GM18507 (cell line): ENCODE measurements around the gene GLB1L.

Experiments used
- DNase-seq: peaks from one replicate; pipeline ENCODE4 v3.0.0; 2011; ENCODE audit warnings: low read depth; ENCODE audit not compliant: insufficient read length; ENCODE audit errors: extremely low spot score
- FAIRE-seq: peaks from 2 replicates; lab custom pipeline; 2011; peaks lifted over from hg19 to GRCh38; lab: Jason Lieb, UNC

GLB1L gene

DNA sequence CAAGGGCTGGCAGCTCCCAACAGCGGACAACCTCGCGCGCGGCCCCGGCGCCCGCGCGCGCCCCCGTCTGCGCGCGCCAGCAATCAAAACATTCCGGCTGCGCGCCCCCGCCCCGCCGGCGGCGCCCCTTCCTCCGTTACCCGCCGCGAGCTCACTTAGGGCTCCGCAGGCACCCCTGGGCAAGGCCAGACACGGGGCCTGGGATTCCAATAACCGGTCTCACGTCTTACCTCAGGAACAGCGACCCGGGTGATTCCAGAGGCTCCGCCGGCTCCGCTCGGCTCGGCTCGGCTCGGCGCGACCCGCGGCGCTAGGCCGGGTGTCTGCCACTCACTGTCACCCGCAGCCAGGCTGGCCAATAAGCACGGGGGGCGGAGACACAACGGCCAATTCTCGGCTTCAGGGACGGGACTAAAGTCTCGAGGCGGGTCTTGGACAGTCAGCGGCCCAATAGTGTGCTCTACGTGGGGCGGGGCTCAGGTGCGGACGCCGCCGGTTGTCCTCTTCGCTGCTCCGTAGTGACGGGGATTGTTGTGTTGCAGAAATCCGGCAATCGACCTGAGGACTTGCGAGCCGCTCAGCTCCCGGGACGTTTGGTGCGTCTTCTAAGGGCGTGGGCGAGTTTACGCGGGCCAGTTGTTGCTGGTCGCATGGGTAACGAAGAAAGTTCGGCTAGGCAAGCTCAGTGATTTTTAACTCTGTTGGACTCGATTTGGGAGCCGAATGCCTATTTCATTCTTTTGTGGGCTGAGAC is 15.8 kb downstream of the GLB1L start, which contains the start of the genes ANKZF1 and ATG9A:
Gene ANKZF1 (plus strand): TSS at position 502 of the 754 bp plus-strand sequence. CDS start 452 bp downstream, outside the sequence.
Gene ATG9A (minus strand): TSS at position 332 of the 754 bp plus-strand sequence. CDS start 1,612 bp downstream, outside the sequence.
- FAIRE-seq (peak; percentile 100), DNase-seq (peak; percentile 95)

DNA sequence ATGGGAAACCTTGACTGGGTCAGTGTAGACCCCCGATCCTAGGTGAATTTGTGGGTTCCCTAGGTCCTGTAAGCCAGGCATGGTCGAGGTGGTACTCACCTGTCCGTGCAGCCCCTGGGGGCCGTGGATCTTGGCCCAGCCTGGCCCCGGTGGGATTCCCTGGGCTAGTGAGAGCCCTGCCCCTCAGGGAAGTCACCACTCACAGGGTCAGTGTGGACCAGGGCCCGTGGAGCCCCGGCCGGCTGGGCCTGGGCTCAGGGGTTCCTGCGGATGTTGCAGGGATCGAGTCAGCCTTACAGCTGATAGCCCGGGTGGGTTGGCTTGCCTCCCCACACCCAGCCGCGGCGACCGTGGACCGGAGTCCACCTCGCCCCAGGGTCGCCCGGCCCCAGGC is 16.3 kb downstream of the GLB1L start:
- DNase-seq, result no peak
- FAIRE-seq, result no peak

DNA sequence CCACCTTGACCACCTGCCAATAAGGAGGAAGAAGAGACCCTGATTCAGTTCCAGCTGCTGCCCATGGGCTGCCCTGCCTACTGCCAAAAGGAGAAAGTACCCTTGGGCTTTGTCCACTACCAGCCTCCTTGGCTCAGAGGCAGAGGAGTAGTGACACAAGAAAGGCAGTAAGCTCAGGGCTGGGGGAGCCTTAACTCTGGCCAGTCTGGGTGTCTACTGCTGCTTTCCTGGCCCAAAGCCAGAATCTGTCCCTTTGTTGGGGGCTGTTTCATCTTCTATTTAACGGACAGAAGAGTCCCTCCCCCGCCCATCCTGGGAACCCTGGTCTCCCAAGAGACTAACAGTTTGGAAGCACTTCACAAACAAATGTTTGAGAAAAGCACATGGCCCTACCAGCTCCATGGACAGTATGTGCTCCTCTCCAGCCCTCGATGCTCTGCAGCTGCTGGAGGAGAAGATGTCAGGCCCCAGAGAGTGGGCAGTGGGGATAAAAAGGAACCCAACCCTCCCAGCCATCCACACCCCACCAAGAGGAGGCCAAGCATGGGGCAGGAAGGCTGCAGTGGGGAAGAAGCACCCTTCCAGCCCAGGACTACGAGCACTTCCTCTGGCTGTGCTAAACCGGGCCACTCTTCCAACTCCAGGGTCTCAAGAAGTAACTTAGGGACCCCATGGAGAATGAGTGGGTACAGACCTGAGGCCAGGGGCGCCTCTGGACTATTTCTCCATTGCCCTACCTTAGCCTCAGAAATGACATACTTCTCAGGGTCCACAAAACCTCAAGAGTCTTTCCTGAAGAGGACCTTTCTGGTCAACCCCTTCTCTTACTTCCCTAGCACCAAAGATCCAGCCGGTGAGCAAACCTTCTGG is 17.0 kb downstream of the GLB1L start:
- no peak for FAIRE-seq
- DNase-seq, result no peak

DNA sequence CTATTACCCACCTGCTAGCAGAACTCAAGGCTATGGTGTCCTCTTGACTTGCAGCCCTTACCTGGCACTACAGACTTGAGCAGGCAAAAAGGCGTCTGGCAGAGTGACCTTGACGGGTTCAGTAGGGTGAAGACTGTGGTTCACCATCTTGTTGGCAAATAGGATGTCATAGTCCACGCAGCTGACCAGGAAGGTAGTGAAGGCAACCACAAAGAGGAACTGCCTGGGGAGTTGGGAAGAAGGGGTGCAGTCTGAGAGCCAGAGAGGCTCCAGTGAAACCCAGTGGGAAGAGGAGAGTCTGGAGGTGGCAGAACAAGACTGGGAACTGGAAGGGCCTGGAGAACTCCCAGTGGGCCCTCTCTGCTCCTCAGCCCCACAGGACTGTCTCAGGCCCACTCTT is 19.9 kb downstream of the GLB1L start:
- no peak for DNase-seq
- FAIRE-seq, result no peak

DNA sequence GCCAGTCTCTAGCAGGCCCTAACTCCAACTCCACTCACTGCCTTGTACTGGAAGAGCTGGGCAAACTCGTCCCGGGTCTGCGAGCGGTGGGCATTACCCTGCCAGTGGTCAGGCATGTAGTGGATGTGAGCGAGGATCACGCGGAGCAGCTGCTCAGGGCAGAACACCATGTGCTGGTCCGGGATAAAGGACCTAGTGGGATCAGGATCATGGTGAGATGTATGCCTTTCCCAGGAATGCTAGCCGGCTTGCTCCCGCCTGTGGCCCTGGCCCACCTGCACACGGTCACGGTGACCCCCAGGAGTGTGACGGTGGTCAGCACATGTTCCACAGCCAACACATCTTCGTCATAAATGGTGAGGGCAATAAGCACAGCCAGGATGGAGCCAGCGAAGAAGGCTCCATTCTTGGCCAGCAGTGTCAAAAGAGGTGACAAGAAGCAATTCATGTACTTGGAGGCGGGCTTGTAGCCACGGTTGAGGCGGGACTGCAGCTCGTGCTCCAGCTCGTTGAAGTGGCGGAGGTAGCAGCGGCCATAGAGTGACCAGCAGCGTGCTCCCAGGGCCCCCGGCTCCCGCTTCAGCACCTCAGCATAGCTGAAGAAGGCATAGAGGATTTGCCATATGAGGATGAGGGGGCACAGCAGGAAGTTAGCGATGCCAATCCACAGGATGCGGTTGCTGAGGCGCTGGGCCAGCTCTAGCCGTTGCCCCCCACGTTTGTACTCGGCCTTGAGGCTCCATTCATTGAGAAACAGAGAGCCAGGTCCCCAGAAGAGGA is 21.2 kb downstream of the GLB1L start:
- FAIRE-seq (no peak), DNase-seq (no peak)

DNA sequence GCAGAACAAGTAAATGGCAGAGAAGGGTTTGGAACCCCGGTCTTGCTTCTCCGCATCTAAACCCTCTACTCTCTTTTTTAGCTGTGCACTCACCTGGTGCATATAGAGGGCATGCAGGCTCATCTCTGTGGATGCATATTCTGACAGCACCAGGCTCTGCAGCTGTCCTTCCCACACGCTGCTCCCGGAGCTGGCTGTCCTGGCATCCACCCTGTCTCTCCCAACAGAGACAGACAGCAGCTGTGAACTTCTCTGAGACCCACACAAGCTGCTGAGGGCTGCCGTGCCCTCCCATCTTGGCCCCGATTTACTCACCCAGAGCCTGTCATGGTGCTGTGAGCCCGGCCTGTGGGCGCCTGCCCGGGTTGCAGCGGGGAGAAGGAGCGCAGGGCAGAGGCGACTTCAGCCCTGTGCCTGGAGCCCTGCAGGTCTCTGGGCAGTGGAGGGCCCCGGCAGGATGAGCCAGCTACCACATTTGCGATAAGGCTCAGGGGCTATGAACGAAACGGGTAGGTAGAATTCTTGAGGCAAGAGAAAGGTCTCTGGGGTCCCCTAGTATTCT is 23.2 kb downstream of the GLB1L start:
- no peak for DNase-seq
- no peak for FAIRE-seq

DNA sequence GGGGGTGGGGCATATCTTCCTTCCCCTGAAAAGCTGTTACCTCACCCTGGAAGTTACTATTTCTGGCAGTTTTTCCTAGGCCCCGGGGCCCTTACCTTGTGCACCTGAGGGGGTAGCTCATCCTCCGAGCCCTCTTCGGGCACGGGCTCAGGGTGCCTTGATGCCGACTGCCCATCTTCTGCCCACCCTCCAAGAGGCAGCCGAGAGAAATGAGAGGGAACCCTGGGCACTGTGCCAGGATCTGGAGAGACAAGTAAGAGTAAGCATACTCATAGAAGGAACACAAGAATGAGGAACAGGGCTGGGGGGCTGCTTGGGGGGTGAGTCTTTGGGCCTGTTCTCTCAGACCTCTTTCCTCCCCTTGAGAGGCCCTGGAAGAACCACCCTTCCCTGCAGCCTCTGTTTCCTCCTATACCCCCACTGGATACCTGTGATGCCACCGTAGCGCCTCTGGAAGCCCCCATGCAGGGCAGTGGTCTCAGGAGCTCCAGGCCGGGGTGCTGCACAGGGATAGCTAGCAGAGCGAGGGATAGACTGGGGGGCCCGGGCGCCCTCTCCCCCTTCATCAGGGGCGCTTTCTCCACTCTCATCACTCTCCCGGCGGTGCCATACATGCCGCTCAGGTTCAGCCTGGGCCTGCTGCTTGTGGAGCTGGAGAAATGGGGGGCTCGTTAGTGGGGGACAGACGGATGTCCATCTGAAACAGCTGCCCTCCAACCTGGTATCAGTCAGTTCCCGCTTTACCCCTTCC is 24.4 kb downstream of the GLB1L start:
- FAIRE-seq (no peak), DNase-seq (no peak)

DNA sequence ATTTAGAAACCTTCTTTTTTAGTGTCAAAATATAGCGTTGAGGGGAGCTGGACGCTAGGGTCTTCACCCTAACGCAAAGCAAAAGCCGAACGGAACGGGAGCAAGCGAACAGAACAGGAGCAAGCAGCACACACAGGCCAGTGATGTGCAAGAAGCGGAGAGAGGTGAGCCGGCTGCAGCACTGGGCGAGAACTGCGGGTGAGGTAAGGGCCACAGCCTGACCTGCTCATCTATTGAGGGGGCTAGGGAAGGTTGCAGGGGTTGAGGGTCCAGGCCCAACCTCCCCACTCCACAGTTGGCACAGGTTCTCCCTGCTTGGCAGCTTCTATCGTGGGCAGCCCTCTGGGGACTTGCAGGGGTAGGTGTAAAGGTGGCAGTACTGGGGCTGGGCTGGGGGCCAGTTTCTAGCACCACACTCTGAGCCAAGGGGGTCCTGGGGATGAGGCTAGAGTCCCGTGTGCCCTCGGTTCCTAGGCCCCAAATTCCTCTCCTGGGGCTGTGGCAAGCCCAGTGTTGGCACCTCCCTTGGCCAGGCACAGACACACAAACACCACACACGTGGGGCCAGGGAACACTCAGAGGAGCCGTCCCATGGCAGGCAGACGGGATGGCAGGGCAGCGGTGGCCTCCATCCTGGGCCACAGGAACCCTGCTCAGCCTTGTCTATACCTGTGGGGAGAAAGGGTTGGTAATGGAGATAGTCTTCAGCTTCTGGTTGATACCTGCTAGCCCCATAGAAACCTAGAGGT is 25.3 kb downstream of the GLB1L start:
- no peak for DNase-seq
- FAIRE-seq, result no peak

DNA sequence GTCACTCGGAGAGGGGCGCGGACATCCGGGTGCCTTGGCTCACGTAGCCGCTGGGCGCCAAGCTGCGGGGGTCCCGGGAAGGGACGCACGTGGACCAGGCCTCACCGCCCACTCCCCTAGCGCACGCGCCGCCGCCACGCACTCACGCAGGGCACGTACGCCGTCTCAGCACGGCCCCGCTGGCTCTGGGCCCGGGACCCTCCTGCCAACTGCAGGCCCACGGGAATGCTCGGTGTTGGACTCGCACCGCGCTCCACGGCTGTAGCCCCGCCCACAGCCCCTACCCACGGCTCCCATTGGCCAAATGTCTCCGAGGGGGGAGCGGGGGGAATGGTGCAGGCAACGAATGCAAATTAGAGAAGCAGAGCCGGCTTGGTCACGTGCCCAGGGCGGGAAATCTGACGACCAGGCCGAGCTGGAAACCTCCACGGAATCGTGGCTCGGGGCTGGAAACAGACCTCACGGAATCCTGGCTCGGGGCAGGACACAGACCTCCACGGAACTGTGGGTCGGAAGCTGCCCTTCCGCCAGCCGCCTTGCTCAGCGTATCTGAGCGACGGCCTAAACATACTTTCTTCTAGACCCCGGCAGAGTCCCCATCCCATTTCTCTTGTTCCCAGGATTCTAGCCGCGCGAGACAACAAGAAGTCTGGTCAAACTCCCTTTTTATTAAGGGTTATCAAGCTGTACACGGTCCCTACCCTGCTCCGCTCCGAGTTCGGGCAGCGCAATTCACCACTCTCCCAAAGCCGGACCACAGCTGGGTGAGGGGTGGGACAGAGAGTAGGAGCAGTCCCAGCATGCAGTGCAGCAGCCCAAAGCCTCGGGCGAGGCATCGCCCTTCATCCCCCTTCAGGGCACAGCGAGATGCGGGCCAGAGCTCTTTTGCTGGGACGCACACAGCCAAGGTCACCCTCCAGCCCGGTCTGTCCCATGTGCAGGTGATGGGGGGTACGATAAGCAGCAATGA is 26.2 kb downstream of the GLB1L start, which contains the start of gene ABCB6:
Gene ABCB6 (minus strand): TSS at position 227 of the 970 bp plus-strand sequence. CDS start 285 bp downstream, outside the sequence.
- FAIRE-seq (peak; percentile 96), DNase-seq (peak; percentile 81)

DNA sequence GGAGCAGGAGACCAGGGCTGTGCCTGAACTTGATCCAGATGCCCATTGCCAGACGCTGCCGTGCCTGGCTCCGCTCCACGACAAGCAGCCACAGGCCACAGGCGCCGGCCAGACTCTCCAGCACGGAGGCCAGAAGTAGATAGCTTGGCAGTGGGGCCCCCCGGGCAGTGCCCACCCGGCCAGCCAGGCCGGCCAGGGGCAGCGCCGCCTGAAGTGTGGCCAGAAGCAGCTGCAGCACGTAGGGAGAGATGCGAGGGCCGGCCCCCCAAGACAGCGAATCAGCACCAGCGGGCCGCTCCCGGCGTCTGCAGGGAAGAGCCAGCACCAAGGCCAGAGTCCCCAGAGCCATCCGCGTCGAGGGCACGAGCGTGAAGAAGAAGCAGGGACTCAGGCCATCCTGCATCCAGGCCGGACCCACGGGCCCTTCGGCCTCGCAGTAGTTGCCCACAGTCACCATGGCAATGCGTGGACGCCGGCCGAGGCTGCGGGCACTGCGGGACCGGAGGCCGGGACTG is 27.0 kb downstream of the GLB1L start:
- FAIRE-seq, result no peak

DNA sequence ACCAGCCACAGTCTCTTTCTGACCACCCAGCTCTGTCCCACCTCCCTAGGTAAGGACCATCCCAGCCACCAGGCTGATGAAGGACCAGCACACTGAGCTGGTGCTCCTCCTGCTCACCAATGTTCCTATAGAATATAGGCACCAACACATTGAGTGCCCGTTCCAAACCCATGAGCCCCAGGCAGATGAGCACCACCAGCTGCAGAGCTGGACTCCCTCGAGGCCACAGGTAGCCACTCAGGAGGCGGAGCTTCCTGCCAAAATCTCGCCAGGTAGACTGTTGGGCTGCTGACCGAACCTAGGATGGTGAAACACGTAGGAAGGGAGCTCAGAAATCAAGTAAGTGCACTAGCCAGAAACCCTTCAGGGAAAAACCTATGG is 28.7 kb downstream of the GLB1L start:
- no peak for FAIRE-seq
- DNase-seq, result no peak

More for the DNA sequence above, 27.0 kb downstream of the GLB1L start:
- DNase-seq, result no peak

DNA sequence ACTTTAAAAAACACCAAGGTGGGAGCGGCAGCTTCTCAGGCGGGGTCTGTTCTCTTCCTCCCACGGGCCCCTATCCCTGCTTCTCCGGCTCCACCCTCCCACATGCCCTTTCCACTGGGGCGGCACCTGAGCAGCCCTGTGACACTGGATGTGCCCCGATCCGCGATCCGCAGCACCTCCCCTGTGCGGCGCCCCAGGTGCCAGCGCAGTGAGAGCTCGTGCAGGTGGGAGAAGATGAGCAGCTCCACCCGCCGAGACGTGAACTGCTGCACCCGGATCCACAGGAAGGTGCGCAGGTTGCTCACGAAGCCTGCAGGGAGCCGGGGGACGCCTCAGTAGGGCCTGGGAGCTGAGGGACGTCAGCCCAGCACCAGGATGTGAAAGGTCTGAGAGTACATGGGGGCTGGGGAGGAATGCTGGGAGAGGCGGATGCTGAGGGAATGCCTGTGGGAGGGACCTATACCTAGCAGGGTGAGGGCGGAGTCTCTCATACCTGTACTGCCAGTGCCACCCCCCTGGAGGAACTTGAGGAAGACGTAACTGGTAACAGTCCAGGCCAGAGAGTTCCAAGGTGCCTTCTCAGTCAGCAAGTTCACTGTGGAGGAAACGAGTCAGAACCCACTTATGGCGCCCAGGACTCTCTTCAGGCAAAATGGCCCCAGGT is 29.2 kb downstream of the GLB1L start:
- no peak for FAIRE-seq
- no peak for DNase-seq

DNA sequence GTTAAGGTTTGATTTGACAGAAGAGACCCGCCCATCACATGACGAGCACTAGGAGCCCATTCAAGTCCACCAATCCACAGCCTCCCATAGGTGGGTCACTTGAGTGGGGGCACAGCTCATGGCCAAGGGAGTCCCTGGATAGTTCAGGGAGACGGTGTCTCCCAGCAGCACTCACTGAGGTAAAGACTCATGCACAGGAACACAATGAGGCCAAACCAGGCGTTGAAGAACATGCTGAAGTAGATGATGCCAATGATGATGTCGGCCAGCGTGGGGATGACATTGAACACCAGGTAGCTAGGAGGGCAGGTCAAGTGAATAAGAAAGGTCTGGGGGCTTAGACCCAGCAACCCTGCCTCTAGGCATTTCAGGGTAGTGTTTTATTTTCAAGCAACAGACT is 30.5 kb downstream of the GLB1L start:
- no peak for FAIRE-seq
- no peak for DNase-seq

DNA sequence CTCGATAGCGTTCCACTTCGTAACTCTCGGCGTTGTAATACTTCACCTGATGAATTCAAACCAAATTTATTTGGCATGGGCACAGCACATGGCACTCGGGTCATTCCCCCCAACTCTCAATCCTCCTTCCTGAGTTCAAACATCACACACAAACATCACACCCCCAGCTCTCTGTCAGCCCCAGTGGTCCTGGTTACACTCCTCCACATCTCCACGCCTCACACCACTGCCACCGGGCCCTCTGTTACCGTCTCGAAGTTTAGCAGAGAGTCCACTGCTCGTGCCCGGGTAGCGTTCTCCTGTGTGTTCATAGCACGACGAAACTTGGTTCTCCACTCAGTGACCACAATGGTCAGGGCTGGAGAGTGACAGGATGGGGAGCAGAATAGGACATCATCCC is 31.1 kb downstream of the GLB1L start:
- FAIRE-seq, result no peak

DNA sequence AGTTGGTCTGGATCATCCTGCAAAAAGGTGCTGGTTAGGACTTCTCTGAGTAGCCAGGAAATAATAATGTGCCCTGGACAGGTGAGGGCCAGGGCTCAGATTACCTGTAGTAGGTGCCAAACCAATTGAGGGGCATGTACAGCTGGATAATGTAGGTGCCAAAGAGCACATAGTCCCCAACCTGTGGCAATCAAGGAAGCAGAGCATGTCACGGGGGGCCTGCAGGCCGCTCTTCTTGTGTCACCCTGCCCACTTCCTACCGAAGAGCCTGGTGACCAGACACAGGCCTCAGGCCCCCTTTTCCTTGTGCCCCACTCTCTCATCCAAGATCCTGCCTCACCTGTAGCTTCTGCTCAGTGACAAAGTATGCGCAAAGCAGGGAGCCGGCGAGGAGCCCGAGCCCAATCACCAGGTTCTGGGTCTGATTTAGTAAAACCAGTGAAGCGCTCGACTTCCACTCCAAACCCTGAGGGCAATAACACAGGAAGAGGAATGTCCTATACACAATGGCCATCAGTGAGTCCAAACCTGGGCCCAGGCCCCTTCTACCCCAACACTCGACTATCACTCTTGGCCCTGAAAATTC is 31.7 kb downstream of the GLB1L start:
- FAIRE-seq (no peak), DNase-seq (no peak)

More for the DNA sequence above, 31.1 kb downstream of the GLB1L start:
- no peak for DNase-seq

DNA sequence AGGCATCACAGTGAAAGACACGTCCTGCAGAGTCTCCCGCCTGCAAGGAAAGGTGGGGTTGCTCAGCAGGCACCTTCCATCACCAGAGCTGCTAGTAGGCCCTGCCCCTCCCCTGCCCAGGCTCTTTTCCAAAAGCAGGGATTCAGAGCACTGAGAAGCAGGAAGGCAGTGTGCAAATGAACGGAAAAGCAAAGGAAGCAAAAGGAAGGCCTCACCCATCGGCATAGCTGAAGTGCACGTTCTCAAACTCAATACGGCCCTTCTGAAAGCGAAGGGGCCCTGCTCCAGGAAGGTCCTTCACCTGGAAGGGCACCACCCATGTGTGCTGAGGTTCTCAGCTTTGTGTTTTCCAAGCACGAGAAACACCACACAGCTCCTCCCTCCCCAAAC is 32.2 kb downstream of the GLB1L start:
- no peak for DNase-seq
- no peak for FAIRE-seq
